ENCODE results near the gene IL9. TPM values are rescaled to one million over a fixed set of nuclear protein-coding genes. Genes with fewer than 3 reads are reported as not detected.
A peak's percentile ranks its signal among the peaks of the same experiment; 100 is the strongest.

IL9 gene
- total RNA-seq, 1 experiment from 2014 or later, result not detected

DNA sequence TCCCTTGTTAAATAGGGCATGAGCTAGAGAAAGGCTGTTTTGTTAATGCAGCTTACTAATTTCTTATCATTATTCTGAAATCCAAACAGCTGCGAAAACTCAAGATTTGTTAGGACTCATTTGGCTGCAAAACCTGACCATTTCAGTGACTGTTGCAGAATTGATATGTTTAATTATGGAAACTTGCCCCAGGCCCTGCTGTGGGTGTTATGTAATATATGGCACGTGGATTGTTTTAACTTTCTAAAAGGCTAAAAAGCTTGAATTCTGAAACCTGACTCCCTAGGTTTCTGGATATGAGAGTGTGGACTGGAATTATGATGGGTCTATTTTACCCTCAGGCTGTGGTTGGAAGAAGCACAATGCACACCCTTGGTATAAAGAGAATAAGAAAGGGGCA lies 4.4 kb downstream of the IL9 start:
- DNase-seq (ENCODE audit: low read depth), result no peak

DNA sequence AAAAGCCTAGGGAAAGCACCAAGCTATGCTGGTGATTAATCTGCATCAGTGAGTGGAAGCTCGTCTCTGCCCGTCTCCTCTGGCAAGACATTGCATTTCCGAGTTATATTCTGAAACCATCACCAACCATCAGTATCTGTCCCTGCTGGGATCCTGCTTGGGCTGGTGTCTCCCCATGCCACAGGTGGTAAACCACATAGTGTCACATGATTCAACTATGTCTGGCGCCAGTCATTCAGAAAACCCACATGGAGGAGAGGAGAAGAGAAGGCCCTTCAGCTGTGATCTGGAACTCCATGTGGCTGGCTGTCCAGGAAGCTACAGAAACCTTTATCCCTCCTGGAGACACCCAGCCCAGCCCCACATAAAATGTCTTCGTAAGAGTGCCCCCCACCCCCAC lies 4.8 kb downstream of the IL9 start:
- DNase-seq (ENCODE audit: low read depth), result peak; percentile 45

DNA sequence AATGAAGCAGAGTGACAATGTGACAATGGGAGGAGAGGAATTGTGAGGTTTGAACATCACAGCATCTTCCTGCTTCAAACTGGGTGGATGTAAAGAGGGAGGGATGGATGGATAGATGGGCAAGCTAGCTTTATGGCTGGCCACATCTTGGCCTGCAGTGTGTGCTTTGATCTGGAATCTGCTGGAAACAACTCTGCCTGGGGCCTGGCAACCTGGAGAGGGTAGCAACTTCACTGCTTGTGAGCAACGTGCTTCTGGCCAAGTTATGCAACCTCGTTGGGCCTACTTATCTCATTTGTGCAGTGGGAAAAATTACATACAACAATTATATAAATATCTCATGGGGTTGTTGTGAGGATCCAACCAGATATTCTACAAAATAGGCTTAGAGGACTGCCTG lies 5.3 kb downstream of the IL9 start:
- no peak for DNase-seq (ENCODE audit: low read depth)

GRCh38 chr5:135887881-135888614 lies 7.6 kb downstream of the IL9 start:
- DNase-seq (ENCODE audit: low read depth), result peak; percentile 44

- peak; percentile 85 for DNase-seq (ENCODE audit: low read depth)
Measured at GRCh38 chr5:135887447-135887864, 8.2 kb downstream of the IL9 start.

- DNase-seq (ENCODE audit: low read depth), result no peak
Measured at GRCh38 chr5:135886136-135886535, 9.5 kb downstream of the IL9 start.

DNA sequence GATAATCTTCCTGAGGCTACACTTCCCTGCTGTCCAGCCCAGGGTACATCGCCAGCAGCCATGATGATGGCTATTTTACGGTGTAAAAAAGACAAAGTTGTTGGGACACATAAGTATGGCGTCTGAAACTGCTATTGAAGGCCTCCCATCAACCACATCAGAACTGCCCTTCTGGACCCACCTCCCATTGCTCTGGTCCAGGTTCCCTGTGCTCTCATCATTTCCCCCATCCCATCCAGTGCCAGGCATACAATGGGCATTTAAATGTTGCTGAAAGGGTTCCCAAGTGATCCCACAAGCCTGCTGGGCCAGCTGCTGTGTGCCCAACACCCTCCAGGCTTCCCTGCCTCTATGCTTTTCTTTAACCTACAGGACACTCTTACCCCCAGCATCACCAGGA lies 10.6 kb downstream of the IL9 start:
- no peak for DNase-seq (ENCODE audit: low read depth)

DNA sequence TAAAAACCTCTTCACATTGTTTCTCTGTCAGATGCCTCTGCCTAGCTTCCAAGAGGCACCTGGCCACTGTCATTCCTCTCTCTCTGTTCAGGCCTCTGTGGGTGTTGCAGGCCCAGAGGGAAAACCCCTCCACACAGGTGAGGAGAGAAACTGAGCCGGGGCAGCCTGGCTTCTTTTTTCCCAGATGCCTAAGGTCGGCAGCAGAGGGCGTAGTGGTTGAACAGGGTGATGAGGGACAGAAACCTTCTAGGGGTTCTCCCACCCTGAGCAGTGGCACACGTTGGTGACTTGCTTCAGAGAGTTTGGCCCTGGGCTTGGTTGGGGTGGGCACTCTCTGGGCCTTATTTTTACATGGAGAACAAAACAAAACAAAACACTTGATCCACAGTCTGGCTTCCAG lies 12.2 kb downstream of the IL9 start:
- no peak for DNase-seq (ENCODE audit: low read depth)

DNA sequence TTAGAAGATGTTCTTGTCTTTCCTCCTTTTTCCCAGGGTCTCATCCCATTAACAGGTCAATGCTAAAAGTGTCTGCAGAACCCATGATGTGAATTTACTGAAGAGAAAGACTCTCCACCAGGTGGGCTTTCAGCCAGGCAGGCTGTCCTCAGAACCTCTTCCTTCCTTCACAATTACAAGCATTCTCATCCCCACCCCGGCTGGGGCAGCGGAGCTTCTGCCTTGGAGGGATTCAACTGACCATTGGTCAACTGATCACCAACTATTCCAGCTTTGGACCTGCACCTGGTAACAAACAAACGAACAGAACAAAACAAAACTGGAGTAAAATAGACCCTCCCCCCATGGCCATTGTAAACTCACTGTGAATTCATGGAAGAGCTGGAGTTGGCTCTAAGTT lies 12.6 kb downstream of the IL9 start:
- DNase-seq (ENCODE audit: low read depth), result no peak

- no peak for DNase-seq (ENCODE audit: low read depth)
Measured at GRCh38 chr5:135881819-135882218, 13.8 kb downstream of the IL9 start.

GRCh38 chr5:135881244-135881643 lies 14.4 kb downstream of the IL9 start:
- DNase-seq (ENCODE audit: low read depth), result no peak

DNA sequence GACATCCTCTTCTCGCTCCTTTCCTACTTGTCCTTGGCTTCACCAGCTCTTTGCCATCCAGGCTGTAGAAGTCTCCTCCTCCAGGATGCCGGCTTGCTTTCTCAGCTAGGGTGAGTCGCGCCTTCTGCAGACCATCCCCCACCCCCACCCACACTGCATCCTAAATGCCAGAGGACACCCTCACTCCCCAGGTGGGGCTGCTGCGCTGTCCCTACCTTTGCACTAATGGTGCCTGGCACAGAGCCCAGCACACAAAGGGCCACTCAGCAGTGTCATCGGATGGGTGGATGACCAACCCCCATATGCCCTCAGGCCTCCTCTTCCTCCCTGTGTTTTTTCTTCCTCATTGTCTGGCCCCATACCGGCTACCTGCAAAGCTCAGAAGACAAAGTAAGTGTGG lies 14.8 kb downstream of the IL9 start:
- peak; percentile 26 for DNase-seq (ENCODE audit: low read depth)

DNA sequence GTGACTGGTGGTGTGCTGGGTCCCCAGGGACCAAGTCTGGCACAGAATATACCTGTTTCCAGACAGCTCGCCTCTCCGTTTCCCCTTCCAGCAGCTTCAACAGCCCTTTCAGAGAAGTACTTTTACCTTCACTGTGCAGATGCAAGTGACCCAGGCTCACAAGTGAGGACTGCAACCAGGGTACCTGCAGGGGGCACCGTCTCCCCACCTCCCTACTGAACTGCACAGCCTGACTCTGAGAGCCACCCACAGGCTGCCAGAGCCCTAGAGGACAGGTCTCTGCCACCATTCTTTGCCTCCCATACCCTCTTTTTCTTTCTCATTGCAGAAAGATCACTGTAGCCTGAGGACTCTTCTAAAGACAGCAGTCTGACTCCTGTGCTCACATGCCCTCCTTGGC lies 15.4 kb downstream of the IL9 start:
- peak; percentile 57 for DNase-seq (ENCODE audit: low read depth)

GRCh38 chr5:135879591-135879990 lies 16.1 kb downstream of the IL9 start:
- DNase-seq (ENCODE audit: low read depth), result no peak

GRCh38 chr5:135878156-135878620 lies 17.5 kb downstream of the IL9 start:
- DNase-seq (ENCODE audit: low read depth), result no peak

DNA sequence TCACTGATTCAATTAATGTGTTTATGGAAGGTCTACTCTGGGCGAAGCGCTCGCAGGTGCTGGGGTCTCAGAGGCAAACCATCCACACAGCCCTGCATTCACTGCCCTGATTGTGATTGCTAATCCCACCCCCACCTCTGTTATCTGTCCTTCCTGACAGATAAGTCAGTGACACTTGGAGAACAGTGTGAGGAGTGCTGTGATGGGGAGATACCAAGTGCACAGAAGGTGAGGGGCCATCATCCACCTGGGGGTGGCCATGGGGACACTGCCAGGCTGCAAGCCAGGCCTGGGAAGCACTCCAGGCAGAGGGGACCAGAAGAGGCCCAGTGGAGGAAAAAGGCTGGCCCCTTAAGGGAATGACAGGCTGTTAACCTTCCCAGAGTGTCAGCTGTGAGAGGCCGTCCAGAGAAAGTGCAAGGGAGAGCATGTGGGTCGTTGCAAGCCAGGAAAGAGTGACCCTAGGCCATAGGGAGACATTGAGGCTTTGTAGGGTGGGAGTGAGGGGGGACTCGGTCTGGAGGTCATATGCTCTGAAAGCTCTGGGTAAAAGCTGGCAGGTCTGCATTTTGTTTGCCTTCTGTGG lies 18.0 kb downstream of the IL9 start:
- no peak for DNase-seq (ENCODE audit: low read depth)

DNA sequence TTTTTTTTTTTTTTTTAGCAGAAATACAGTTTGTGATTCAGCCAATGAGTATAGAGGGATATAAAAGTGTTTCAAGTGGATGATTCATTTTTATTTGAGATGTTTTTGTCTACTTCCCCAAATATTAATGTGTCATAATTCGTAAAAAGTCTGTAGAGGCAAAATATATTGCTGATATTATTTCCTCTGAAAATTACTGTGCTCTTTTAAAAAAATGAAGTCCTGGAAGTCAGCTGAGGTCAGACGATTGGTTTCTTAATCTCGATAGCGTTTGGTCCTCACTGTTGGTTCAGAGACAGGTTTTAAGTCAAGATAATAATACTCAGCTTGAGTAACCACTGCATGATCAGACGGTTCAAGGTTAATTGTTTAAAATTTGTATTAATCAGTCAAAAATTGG lies 19.5 kb downstream of the IL9 start:
- DNase-seq (ENCODE audit: low read depth), result no peak

DNA sequence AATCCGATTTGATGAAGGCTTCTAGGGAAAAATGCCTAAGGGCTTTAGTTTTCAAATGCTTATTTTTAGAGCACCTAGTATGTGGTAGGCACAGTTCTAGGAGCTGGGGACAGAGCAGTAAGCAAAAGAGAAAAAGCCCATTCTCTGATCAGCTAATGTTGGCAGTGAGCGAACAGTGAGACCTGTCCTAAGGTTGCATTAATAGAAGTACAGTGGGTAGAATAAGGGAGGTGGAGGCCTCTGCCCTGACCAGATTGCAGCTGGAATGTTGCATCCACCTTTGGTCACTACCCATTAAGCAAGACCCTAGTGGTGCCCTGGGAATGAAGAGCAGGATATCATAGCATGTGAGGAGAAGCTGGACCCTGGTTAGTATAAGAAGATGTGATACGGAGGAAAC lies 20.1 kb downstream of the IL9 start:
- no peak for DNase-seq (ENCODE audit: low read depth)

DNA sequence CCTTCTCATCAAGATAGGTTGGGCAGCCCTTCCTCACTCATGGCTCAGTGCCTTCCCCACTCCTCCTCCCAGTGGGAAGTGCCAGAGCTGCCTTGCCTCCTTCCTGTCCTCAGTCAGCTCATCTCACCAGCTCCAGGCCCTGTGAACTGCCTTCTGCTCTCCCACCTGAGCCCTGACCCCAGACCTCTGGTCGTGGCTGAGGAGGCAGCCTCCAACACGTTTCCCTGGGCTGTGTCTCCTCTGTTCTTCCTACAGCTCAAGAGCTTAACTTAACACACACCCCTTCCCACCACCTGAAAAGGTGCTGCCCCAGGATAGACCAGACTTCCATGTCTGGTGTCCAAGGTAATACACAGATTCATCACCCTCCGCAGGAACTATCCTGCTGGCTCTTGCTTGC lies 21.2 kb downstream of the IL9 start:
- DNase-seq (ENCODE audit: low read depth), result no peak

DNA sequence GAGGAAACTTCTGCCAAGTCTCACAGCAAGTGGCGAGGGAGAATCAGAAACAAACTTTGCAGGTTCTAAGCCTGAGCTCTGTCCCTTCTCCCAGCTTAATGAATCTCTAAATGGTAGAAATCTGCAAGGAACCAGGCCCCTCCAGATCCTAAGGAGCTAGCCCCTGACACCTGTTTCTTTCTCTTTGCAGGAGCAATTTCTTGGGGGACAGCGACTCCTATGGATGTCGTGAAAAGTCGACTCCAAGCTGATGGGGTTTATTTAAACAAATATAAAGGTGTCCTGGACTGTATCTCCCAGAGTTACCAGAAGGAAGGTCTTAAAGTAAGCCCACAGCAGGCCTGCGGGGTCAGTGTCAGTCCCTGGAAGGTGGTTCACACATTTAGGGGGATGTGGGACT lies 21.8 kb downstream of the IL9 start:
- DNase-seq (ENCODE audit: low read depth), result no peak

- DNase-seq (ENCODE audit: low read depth), result no peak
Measured at GRCh38 chr5:135871268-135871915, 24.2 kb downstream of the IL9 start.

GRCh38 chr5:135869935-135870334 lies 25.7 kb downstream of the IL9 start:
- no peak for DNase-seq (ENCODE audit: low read depth)

GRCh38 chr5:135869276-135869675 lies 26.4 kb downstream of the IL9 start:
- no peak for DNase-seq (ENCODE audit: low read depth)
